Loucy (cell line): ENCODE results near the gene ANKLE2.

Experiments used
- H2AFZ ChIP-seq: fragments of 200-600 bp; sonication (generic); 2 replicates; pipeline ENCODE4 v1.6.0; 2016; ENCODE audit warnings: antibody characterized with exemption, mild to moderate bottlenecking, low read length, moderate library complexity
- H3F3A ChIP-seq: fragments of 200-600 bp; 2 replicates; pipeline ENCODE4 v1.6.0; 2016; ENCODE audit warnings: antibody characterized with exemption, low read depth, mild to moderate bottlenecking
- H3K27me3 ChIP-seq: fragments of 200-600 bp; sonication (generic); 2 replicates; pipeline ENCODE4 v1.6.1; 2014; ENCODE audit warnings: low read length, mild to moderate bottlenecking; ENCODE audit not compliant: insufficient read depth, poor library complexity, severe bottlenecking
- H3K36me3 ChIP-seq: fragments of 200-600 bp; sonication (generic); 2 replicates; pipeline ENCODE4 v1.6.1; 2016; ENCODE audit warnings: low read length; ENCODE audit not compliant: insufficient read depth
- H3K4me1 ChIP-seq: fragments of 200-600 bp; sonication (generic); 2 replicates; pipeline ENCODE4 v1.5.1; 2014; ENCODE audit warnings: low read length, mild to moderate bottlenecking; ENCODE audit not compliant: insufficient read depth, poor library complexity, severe bottlenecking
- H3K4me2 ChIP-seq: fragments of 200-600 bp; sonication (generic); 2 replicates; pipeline ENCODE4 v1.6.0; 2014; ENCODE audit warnings: antibody characterized with exemption, low read length, low read depth, mild to moderate bottlenecking; ENCODE audit not compliant: poor library complexity, severe bottlenecking
- H3K4me3 ChIP-seq: fragments of 200-600 bp; sonication (generic); 2 replicates; pipeline ENCODE4 v1.5.1; 2014; ENCODE audit warnings: low read length, mild to moderate bottlenecking, mixed read lengths; ENCODE audit not compliant: poor library complexity, severe bottlenecking
- H3K79me2 ChIP-seq: fragments of 200-600 bp; sonication (generic); 2 replicates; pipeline ENCODE4 v1.6.1; 2014; ENCODE audit warnings: low read length; ENCODE audit not compliant: insufficient read depth
- H3K9ac ChIP-seq: fragments of 200-600 bp; sonication (generic); 2 replicates; pipeline ENCODE4 v1.6.0; 2014; ENCODE audit warnings: mild to moderate bottlenecking, low read depth, low read length, moderate library complexity; ENCODE audit not compliant: poor library complexity, severe bottlenecking
- H3K9me2 ChIP-seq: fragments of 200-600 bp; sonication (generic); replicated peaks from 2 replicates; pipeline ENCODE4 v1.6.1; 2016; ENCODE audit warnings: low read depth, low read length, mixed read lengths
- H3K9me3 ChIP-seq: fragments of 200-600 bp; sonication (generic); 2 replicates; pipeline ENCODE4 v1.6.1; 2014; ENCODE audit warnings: mild to moderate bottlenecking, antibody characterized with exemption, low read length, low read depth; ENCODE audit not compliant: insufficient read depth
- H4K20me1 ChIP-seq: fragments of 200-600 bp; sonication (generic); 2 replicates; pipeline ENCODE4 v1.6.0; 2014; ENCODE audit warnings: antibody characterized with exemption, low read length, mild to moderate bottlenecking; ENCODE audit not compliant: insufficient read depth, poor library complexity, severe bottlenecking
- EZH2phosphoT487 ChIP-seq: fragments of 200-600 bp; IDR thresholded peaks from 2 replicates; pipeline ENCODE4 v1.6.1; 2018; ENCODE audit warnings: antibody characterized with exemption, mild to moderate bottlenecking, moderate library complexity, borderline replicate concordance
- TF ChIP-seq, protein P1 (sequence below): fragments of 200-600 bp; sonication (generic); conservative IDR thresholded peaks from 2 replicates; pipeline ENCODE4 v1.5.1; 2014; ENCODE audit warnings: mild to moderate bottlenecking, antibody characterized with exemption, low read length

ANKLE2 gene

GRCh38 chr12:132717531-132718387, 43.9 kb downstream of the ANKLE2 start:
- no peak overlapping the region for H2AFZ ChIP-seq
- peaks cover 22% of the 10 kb centered on the region for H3K79me2 ChIP-seq
- peaks cover 6% of the 10 kb centered on the region for H3K4me1 ChIP-seq
- peaks cover 11% of the 10 kb centered on the region for H4K20me1 ChIP-seq
- H3K9ac ChIP-seq: no peak overlapping the region
- no peaks in the 10 kb centered on the region for H3K9me3 ChIP-seq
- H3K4me3 ChIP-seq: no peak overlapping the region
- no peaks in the 10 kb centered on the region for H3K9me2 ChIP-seq
- no peaks in the 10 kb centered on the region for H3K27me3 ChIP-seq
- TF ChIP-seq, protein P1, sequence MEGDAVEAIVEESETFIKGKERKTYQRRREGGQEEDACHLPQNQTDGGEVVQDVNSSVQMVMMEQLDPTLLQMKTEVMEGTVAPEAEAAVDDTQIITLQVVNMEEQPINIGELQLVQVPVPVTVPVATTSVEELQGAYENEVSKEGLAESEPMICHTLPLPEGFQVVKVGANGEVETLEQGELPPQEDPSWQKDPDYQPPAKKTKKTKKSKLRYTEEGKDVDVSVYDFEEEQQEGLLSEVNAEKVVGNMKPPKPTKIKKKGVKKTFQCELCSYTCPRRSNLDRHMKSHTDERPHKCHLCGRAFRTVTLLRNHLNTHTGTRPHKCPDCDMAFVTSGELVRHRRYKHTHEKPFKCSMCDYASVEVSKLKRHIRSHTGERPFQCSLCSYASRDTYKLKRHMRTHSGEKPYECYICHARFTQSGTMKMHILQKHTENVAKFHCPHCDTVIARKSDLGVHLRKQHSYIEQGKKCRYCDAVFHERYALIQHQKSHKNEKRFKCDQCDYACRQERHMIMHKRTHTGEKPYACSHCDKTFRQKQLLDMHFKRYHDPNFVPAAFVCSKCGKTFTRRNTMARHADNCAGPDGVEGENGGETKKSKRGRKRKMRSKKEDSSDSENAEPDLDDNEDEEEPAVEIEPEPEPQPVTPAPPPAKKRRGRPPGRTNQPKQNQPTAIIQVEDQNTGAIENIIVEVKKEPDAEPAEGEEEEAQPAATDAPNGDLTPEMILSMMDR: no peak
- TF ChIP-seq EZH2phosphoT487: no peak
- H3K4me2 ChIP-seq: no peak overlapping the region
- H3F3A ChIP-seq: no peaks in the 10 kb centered on the region
- H3K36me3 ChIP-seq: peaks cover 51% of the 10 kb centered on the region; the same call in 1 of the 2 replicates

GRCh38 chr12:132717011-132717410, 44.6 kb downstream of the ANKLE2 start:
- no peak overlapping the region for H3K4me3 ChIP-seq
- H3F3A ChIP-seq: no peaks in the 10 kb centered on the region
- no peak overlapping the region for H3K4me2 ChIP-seq
- H3K36me3 ChIP-seq: peaks cover 47% of the 10 kb centered on the region; the same call in 1 of the 2 replicates
- H3K9me2 ChIP-seq: no peaks in the 10 kb centered on the region
- H3K9ac ChIP-seq: no peak overlapping the region
- TF ChIP-seq EZH2phosphoT487: no peak
- TF ChIP-seq, protein P1: no peak
- no peak overlapping the region for H2AFZ ChIP-seq
- no peaks in the 10 kb centered on the region for H3K9me3 ChIP-seq
- H3K27me3 ChIP-seq: no peaks in the 10 kb centered on the region
- peaks cover 8% of the 10 kb centered on the region for H3K4me1 ChIP-seq
- H3K79me2 ChIP-seq: peaks cover 29% of the 10 kb centered on the region
- H4K20me1 ChIP-seq: peaks cover 11% of the 10 kb centered on the region

DNA sequence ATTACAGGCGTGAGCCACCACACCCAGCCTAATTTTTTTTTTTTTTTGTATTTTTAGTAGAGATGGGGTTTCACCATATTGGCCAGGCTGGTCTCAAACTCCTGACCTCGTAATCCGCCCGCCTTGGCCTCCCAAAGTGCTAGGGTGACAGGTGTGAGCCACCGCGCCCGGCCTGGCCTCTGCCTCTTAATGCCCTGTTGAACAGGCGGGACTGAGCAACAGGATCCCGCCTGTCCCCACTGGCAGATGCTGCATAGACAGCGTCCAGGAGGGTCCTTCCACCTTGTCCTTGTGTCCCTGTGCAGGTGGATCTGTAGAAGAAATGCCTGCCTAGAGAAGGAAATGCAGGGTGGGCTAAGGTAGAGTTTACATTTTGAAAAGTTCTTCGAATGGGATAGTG, 45.3 kb downstream of the ANKLE2 start:
- H3K27me3 ChIP-seq: no peaks in the 10 kb centered on the region
- no peaks in the 10 kb centered on the region for H3K9me2 ChIP-seq
- no peak overlapping the region for H2AFZ ChIP-seq
- H3K4me3 ChIP-seq: no peak overlapping the region
- H3K36me3 ChIP-seq: peaks cover 43% of the 10 kb centered on the region; the same call in 1 of the 2 replicates
- TF ChIP-seq, protein P1: no peak
- no peaks in the 10 kb centered on the region for H3F3A ChIP-seq
- no peak overlapping the region for H3K4me2 ChIP-seq
- H3K9ac ChIP-seq: no peak overlapping the region
- peaks cover 14% of the 10 kb centered on the region for H3K4me1 ChIP-seq
- peaks cover 16% of the 10 kb centered on the region for H4K20me1 ChIP-seq
- peaks cover 35% of the 10 kb centered on the region for H3K79me2 ChIP-seq
- no peaks in the 10 kb centered on the region for H3K9me3 ChIP-seq
